OCI-LY3 (cell line): ENCODE results near the gene ACP7.

ENCODE experiments used
- CTCF ChIP-seq: fragments of 200-600, 300-600 bp; sonication (generic); IDR thresholded peaks from 2 replicates; pipeline ENCODE4 v1.5.1; 2014; ENCODE audit warnings: antibody characterized with exemption, low read length, low read depth
- EZH2phosphoT487 ChIP-seq: fragments of 200-600 bp; shearing (Covaris generic); IDR thresholded peaks from 2 replicates; pipeline ENCODE4 v1.6.1; 2018; ENCODE audit warnings: antibody characterized with exemption, mixed run types, low read depth

- TF ChIP-seq CTCF = no peak
- no peak for TF ChIP-seq EZH2phosphoT487
Measured at GRCh38 chr19:39154100-39154628, 70.0 kb downstream of the ACP7 start.
